Liver (tissue), 3 donors: ENCODE results near the gene RARG.

Source experiments
- ATF3 ChIP-seq: IDR thresholded peaks from 2 replicates; pipeline ENCODE4 v1.6.1; 2016; ENCODE audit warnings: antibody characterized with exemption
- CTCF ChIP-seq: fragments of 150-350 bp; IDR thresholded peaks from 2 replicates; pipeline ENCODE4 v1.5.1; 2017; ENCODE audit warnings: improper control_type of control experiment, low read depth, low read length; ENCODE audit not compliant: missing input control
- EGR1 ChIP-seq, 2 donors: IDR thresholded peaks; 2 replicates each; pipeline ENCODE4 v1.6.1; 2016 to 2018; ENCODE audit warnings: antibody characterized with exemption in 2 of 2, low read depth in 2 of 2
- FOXA1 ChIP-seq: IDR thresholded peaks from 2 replicates; pipeline ENCODE4 v1.6.1; 2016; ENCODE audit warnings: antibody characterized with exemption
- HNF4A ChIP-seq, 2 donors: conservative IDR thresholded peaks; 2 replicates each; pipeline ENCODE4 v1.6.1; 2016; ENCODE audit warnings: antibody characterized with exemption in 2 of 2, mild to moderate bottlenecking in 2 of 2
- JUND ChIP-seq, 2 donors: IDR thresholded peaks; 2 replicates each; pipeline ENCODE4 v1.6.1; 2016; ENCODE audit warnings: antibody characterized with exemption in 2 of 2
- MAX ChIP-seq: IDR thresholded peaks from 2 replicates; pipeline ENCODE4 v1.6.1; 2016; ENCODE audit warnings: antibody characterized with exemption
- RXRA ChIP-seq, 2 donors: IDR thresholded peaks; 2 replicates each; pipeline ENCODE4 v1.6.1; 2017 to 2018; ENCODE audit warnings: antibody characterized with exemption in 2 of 2, mild to moderate bottlenecking in 1 of 2
- TAF1 ChIP-seq: conservative IDR thresholded peaks from 2 replicates; pipeline ENCODE4 v1.6.1; 2016; ENCODE audit warnings: antibody characterized with exemption, mild to moderate bottlenecking
- YY1 ChIP-seq: IDR thresholded peaks from 2 replicates; pipeline ENCODE4 v1.6.1; 2016; ENCODE audit warnings: antibody characterized with exemption, mild to moderate bottlenecking
- donor health status: healthy.
- donor health status: healthy.

- TF ChIP-seq CTCF: no peak
- TF ChIP-seq TAF1: no peak
- no peak for TF ChIP-seq RXRA (IDR thresholded peaks at IDR 0.05)
- no peak for TF ChIP-seq FOXA1
- no peak for TF ChIP-seq MAX
- no peak for TF ChIP-seq HNF4A (conservative IDR thresholded peaks at IDR 0.05)
- no peak for TF ChIP-seq ATF3
- TF ChIP-seq JUND (IDR thresholded peaks at IDR 0.05): no peak
- no peak for TF ChIP-seq YY1
- no peak for TF ChIP-seq EGR1 (IDR thresholded peaks at IDR 0.05; ENCODE audit: low read depth in 2 of 2)
These were observed 413 bp downstream of the RARG start for GRCh38 chr12:53231671-53231920.
